GM19351 (cell line): Measurements from ENCODE around the gene MAP1B.
"Not testable (repeated sequence)": the region's sequence is repeated elsewhere in the genome, so short reads cannot be mapped to it uniquely, and the experiment has no call there.

Experiments used
- ATAC-seq: cut with Tn5 transposase; IDR thresholded peaks from one replicate; pipeline ENCODE4 v1.9.1; 2021; ENCODE audit warnings: mild to moderate bottlenecking, moderate library complexity; ENCODE audit not compliant: unreplicated experiment

The MAP1B gene

DNA sequence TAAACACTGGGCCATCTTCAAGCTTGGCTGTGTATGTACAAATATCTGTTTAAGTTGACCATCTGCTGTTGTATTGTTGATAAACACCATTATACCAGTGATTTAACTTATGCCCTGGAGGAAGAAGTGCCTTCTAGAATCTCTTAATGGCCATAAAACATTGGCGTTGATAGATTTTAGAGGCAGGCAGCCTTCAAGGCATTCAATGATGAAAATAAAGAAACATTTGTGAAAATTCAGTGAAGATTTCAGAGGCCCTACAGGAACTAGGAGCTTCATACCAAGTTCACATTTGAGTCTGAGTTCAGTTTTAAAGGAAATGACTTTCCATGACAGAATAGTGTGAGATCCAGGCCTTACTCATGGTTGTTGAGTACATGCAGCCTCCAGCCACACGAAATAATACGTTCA lies 52.2 kb downstream of the MAP1B start:
- ATAC-seq = no peak

DNA sequence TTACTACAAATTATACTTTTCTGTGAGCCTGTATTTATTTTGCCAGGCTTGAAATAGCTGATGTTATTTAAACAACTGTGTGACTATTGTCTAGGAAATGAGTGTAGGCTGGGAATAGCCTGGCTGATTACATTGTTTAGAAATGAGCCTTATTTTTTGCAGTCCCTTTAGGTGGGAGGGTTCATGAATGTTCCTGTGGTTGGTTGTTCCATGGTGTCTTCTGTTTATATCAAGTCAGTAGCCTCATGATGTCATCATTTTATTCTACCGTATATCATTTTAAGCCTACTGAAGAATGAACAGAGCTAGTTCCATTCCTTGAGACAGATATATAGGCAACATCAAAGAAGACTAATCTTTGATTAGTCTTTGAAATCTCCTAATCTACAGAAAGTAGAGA lies 53.1 kb downstream of the MAP1B start:
- no peak for ATAC-seq

DNA sequence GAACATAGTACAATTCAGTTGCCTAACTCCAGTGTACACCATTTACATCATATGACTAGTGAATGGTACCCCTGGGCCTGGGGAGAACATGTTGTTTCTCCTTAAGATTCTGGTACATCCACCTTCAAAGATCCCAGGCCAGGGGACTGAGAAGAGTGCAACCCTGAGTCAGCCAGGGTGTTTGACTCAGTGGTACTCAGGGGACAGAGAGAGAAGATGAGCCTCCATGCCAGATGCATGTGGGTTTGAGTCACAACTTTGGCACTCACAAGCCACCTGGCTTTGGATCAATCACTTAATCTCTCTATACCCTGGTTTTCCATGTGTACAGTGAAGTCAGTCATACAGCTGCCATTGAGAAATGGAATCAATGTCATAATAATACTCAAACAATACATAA lies 53.7 kb downstream of the MAP1B start:
- ATAC-seq = no peak

DNA sequence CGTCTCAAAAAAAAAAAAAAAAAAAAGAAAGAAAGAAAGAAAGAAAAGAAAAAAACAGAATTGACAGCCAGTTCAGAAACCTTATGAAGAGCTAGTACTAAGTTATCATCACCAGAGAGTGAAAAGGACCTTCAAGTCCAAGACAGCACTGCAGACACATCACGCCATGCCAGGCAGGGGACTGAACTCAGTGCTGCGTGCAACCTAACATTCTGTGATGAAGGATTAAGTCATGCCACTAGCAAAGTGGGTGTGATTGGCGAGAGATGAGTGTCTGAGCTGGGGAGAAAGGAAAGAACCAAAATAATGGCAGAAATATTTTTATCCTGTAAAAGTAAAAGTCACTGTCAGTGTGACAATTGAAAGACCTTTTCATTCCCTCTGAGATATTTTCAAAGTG lies 54.7 kb downstream of the MAP1B start:
- ATAC-seq = no peak

DNA sequence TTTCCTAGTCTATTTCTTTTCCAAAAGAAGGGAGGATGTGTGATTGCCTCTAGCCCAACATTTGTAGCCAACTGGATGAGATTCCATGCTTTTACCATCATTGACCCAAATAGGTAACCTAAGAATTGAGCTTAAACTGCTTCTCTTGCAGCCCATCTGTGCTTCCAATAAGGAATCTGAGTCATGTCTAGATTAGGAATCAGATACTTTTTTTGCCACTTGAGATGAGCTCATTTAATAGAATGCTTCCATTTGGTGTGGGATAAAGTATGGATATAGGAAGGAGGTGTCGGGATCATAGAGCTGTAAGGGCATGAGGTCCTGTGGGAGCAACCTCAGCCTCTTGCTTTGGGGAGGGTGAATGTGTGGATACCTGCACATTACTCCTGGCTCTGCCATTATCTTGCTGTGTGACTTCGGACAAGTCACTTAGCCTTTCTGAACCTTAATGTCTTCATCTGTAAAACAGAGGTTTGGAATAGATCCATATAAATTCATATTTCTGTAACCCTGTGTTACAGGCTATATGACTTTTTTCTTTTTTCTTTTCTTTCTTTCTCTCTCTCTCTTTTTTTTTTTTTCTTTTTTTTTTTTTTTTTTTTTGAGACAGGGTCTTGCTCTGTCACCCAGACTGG lies 56.2 kb downstream of the MAP1B start:
- ATAC-seq = no peak

DNA sequence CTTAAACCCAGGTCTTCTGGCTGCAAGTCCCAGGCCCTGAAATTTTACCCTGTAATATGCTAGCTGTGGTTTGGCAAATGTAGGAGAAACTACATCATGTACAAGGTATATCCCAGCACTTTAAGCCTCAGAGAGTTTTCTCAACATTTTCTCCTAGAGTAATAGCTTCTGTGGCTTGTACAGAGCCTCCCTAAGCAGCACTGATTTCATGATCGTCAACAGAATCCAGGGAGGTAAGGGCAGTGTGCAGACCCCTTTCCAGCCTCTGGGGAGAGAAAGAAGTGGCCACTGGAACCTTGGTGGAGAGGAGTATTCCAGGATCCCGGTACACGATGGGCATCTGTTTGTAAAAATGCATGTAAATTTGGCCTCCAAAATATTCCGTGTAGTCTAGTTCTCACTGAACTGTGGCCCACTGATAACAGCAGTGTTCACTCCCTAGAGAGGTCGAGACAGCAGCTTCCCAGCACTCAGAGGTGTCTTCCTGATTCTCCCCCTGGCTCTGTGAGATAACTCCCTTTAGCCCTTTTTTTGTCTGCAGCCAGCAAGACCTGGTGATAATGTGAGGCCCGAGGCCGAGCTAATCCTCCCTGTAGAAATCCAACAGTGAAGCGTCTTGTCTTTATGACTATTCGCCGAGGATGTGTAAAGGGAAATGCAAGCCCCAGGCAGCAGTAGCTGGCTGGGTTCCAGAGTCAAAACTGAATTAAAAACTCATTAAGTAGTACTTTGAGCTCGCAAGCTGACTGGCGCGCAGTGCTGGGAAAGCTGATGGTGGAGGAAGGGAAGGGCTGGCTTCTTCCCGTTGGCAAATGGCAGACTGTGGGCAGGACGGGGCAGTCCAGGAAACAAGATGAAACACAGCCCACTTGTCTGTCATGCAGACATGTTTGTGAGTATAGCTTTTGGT lies 59.0 kb downstream of the MAP1B start:
- no peak for ATAC-seq

DNA sequence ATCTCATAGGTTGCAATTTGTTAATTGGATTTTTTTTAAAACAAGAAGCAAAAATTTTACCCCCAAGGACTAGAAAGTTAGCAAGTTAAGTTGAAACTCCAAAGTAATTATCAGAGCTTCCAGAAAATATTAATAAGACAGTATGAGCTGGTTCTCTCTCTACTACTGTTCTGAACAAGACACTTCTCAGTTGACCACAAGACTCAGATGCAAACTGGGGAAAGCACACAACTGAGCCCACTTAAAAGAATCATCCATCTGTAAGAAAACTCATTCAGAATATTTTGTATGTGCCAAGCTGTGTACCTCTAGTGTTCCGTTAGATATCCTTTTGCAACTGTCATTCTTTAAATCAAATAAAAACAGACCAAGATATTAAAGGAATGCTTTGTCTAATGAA lies 60.0 kb downstream of the MAP1B start:
- no peak for ATAC-seq

DNA sequence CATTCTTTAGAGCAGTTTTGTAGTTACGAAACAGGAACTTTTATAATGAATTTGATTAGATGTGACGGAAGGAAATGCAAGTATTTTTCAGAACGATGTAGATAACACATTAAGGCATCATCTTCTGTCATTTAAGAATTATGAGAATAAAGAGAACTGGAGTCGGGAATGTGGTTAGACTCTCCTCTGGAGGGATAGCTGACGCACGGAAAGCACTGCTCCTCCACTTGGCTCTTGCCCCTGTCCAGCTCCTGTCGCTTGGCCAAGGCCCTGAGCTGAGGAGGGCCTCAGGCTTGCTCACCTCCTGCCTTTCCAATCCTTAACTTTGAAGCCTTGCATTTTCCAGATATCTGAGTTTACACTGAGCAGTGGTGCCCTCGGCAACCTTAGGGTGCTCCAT lies 60.5 kb downstream of the MAP1B start:
- ATAC-seq = no peak

DNA sequence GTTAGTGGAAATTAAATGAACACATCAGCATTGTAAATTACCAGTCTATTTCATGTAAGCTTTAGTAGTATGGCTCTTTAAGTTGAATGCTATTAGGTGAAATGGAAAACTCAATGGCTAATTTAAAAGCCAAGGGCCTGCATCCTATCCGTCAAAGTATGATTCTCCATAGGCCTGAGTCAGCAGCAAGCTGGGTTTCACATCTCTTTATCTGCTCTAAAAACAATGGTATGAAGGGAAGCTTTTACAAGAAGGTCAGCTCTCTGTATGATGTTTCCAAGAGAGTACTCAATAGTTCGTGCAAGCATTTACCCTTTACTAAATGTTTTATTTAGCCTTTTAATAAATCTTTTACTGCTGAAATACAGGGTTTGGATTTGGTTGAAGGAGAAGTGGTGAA lies 62.8 kb downstream of the MAP1B start:
- ATAC-seq = no peak

DNA sequence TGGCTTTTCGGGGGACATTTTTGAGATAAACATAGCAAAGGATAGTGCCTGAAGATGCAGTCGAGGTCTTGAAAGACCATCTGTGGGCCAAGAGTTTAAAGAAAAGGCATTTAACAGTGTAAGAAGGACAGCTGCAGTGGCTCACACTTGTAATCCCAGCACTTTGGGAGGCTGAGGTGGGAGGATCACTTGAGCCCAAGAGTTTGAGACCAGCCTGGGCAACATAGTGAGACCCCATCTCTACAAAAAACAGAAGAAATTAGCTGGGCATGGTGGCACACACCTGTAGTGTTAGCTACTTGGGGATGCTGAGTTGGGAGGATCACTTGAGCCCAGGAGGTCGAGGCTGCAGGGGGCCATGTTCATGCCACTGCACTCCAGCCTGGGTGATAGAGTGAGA lies 63.9 kb downstream of the MAP1B start:
- not testable (repeated sequence) for ATAC-seq

DNA sequence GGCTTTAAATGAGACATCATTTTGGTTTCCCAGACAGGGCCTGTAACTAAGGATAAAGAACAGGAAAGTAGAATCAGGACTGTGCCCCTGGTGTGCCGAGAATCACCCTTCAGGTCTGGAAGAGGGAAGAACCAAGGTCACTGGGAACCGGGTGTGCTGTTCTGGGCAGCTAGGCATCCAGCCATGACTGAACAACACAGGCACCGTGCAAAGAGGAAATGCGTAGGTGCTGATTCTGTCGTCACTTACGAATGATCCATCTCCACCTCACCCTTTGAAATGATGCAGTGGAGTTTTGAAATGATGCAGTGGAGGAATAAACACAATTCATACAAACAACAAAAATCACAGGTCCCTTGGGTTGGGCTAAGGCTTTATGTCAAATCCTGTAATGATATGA lies 64.4 kb downstream of the MAP1B start:
- peak; percentile 86 for ATAC-seq

DNA sequence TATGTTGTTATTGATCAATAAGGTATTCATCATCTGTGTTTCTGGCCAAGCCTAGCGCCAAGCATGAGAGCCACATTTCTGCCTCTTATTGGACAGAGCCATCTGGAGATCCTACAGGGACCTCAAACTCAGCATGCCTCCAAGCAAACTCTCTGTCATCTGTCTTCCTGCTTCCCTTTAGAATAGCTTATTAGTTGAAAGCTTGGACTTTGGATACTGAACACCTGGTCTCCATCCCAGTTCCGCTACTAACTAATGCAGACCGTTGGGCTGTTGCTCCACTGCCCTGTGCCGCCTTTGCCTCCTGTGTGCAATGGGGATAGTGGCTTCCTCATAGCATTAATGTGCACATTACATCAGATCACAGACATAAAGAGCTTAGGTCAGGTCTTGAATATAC lies 65.5 kb downstream of the MAP1B start:
- ATAC-seq = no peak

DNA sequence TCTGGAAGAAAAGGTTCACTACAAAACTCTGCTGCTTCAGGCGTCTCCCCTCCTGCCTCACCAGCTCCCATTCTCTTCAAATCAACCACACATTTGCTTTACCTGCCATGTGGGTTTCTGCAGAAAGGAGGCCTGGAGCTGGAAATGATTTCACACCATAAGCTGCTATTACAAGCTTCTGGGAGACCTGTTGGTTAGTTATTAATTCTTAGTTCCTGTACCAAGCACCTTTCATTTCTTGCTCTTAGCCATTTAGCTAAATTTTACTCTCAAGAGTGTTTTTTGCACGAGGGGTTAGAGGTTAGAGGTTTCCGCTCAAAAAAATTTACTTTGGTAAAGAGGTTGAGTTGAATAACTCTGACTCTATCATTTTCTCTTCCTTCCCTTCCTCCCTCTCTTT lies 70.3 kb downstream of the MAP1B start:
- ATAC-seq = no peak

DNA sequence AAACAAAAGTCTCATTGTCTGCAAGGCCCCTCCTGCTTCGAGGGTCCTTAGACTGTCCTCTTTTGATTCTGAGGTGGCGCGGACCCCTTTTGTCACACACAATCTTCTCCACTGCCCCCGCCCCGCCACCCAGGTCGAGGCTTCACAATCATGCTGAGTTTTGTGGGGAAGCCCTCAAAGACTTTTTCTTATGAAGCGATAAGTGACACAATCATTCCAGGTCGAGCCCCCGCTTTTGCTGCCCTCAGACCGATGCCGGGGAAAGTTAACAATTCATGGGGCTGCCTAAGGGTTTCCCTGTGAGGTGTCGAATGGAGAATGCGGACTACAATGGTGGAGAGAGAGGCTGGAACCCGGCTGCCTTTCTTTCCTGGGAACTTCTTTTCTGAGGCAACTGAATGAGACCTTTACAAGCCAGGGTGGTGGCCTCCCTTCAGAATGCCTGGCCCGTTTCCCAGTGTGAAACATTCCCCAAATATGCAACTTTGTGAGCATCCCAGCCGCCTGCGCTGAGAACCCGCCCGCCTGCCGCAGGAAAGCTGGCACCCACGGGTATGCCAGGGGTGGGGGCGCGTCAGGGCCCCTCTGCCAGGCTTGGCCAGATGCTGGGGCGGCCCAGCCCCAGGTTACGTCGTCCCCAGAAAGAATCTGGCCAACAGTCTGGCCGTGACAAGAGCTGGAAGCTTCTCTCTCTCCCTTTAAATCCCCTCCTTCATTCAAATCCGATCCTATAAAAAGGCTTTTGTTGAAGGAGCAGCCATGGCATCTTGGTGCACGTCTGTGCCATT lies 71.9 kb downstream of the MAP1B start:
- no peak for ATAC-seq

DNA sequence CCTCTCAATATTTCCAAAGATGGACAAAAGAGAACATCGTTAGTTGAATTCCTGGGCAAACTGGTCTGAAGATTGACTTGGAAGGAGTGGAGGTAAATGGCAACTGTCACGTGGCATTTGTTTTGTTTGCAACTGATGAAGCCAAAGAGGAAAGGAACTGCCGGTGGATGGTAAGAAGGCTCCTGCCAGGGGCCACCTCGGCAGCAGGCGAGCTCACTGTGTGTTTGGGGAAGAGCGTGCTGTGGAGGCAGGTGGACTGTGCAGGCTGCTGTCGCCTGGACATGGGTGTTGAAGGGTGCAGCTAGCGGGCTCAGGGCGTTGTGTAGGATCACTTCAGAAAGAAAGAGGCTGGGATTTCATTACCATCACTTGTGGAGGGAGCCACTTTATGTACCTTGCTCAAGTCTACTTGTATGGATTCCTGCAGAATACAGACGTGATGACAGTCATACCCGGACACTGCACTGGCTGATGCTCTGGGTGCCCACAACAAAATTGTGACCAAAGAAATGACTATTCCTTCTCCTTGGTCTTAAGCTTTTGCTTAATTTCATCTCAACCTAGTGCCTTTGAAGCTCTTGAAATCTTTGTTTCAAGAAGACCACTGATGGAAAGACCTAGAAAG lies 72.7 kb downstream of the MAP1B start:
- no peak for ATAC-seq

DNA sequence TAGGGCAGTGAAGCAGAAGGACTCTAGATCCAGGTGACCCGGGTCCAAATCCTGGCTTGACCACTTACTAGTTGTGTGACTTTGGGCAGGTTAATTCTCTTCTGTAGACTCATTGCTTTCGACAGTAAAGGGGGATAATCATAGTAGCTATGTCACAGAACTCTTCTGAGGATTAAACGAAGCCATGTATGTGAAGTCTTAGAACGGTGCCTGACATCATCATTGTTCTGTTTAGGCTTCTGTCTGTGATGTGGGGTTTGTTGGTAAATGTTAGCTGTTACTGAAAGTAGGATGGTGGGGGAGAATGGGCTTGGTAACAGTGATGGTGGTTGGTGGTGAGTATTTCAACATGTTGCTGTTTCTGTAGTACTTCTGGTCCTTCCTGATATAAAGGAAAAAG lies 73.7 kb downstream of the MAP1B start:
- no peak for ATAC-seq

DNA sequence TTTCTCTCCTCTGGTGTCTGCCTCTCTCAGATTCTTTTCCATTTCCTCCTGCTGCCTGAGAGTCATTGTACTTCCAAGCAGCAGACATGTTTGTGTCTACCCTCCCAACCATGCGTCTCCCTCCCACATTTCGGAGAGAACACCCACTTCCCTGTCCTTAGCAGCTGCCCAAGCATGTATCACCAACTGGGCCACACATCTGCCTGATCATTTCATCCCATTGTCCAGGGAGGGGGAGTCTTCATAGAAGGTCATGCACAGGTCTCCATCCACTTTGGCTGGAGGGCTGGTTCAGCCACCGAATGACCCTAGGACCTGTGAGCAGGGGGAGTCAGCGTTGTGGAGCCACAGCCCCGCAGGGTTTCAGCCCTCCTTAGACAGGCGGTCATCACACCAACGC lies 75.4 kb downstream of the MAP1B start:
- ATAC-seq = no peak

DNA sequence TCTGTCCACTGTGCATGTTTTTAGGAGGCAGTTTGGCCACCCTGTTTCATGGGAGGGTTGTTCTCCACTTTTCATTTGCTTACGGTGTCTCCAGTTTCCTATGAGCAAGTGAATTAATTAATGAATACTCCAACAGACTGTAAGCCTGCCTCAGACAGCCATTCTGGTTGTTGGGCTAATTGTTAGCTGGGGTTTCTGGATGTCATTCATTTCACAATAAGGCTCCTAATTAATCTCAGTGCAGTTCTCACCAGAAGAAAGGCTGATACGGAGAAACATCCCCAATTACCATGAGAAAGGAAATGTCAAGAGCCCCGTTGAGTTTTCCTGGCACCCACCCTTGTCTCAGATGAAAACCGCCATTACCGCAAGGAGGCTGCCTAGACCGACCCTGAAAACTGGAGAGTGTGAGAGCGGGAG lies 75.8 kb downstream of the MAP1B start:
- ATAC-seq = no peak

DNA sequence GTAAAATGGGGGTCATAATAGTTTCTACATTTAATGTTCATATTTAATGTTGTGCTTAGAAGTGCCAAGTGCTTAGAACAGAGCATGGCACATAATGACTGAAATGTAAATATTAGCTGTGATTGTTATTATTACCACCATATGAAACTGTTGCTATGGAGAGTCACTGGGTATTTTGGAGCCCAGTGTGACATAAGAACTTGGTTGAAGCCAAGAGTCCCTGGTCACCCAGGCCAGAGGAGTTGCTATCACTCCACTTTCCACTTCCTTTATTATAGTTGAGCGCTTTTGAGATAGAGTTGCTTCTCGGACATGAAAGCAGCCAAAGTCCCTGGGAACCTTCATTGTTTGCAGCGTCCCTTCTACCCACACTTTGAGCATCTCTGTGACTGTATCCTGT lies 77.1 kb downstream of the MAP1B start:
- no peak for ATAC-seq

DNA sequence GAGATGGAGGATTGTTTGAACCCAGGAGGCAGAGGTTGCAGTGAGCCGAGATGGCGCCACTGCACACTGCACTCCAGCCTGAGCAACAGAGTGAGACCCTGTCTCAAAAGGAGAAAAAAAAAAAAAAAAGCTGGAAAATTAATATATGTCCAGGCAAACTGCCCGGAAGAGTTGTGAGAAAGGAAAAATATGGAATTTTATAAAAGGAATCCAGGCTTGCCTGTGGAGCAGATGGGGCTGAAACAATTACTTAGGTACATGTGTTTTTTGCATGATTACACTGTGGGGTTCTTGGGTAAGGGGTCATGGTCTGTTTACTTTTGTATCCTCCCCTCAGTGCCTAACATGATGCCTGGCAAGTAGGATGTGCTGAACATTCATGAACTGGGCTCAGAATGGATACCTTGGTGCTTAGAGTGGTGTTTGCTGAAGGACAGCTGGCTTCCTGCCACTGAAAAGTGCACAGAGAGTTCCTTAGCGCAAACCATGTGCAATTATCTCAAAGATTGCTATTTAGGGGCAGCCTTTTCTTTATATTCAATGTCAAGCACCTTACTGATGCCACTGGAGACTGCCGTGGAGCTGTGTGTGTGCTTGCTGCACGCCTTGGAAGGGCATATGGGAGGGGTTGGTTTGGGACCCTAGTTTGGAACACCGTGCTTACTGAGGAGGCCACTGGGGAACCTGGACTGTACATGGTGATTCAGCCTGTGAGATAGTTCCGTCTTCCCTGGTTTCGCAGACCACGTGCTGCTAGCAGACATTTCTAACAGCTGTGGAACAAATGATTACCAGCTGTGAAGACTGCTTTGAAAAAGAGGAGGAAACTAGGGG lies 78.4 kb downstream of the MAP1B start:
- ATAC-seq = no peak
